IMR-90 (cell line): Measurements from ENCODE around the gene XRN2. TPM values are rescaled to one million over a fixed set of nuclear protein-coding genes. Genes with fewer than 3 reads are reported as not detected.

Experiments
- BHLHE40 ChIP-seq: fragments of 150-350 bp; IDR thresholded peaks from 2 replicates; pipeline ENCODE4 v1.6.1; 2016; ENCODE audit warnings: mild to moderate bottlenecking, low read depth, low read length
- CEBPB ChIP-seq: IDR thresholded peaks from 2 replicates; pipeline ENCODE4 v1.6.1; 2012; ENCODE audit warnings: low read depth, low read length, improper control_type of control experiment
- CHD1 ChIP-seq: IDR thresholded peaks from 2 replicates; pipeline ENCODE4 v1.6.1; 2012; ENCODE audit warnings: low read depth, low read length, improper control_type of control experiment
- CTCF ChIP-seq: conservative IDR thresholded peaks from 2 replicates; pipeline ENCODE4 v1.5.1; 2012; ENCODE audit warnings: mild to moderate bottlenecking, low read depth, low read length, improper control_type of control experiment
- MAFK ChIP-seq: IDR thresholded peaks from 2 replicates; pipeline ENCODE4 v1.6.1; 2012; ENCODE audit warnings: low read depth, low read length, improper control_type of control experiment
- MAZ ChIP-seq: IDR thresholded peaks from 2 replicates; pipeline ENCODE4 v1.6.1; 2012; ENCODE audit warnings: low read depth, mild to moderate bottlenecking, low read length, improper control_type of control experiment, moderate library complexity, borderline replicate concordance
- MXI1 ChIP-seq: IDR thresholded peaks from 2 replicates; pipeline ENCODE4 v1.6.1; 2012; ENCODE audit warnings: low read depth, mild to moderate bottlenecking, low read length, moderate library complexity, borderline replicate concordance
- POLR2A ChIP-seq: IDR thresholded peaks from 2 replicates; pipeline ENCODE4 v1.6.1; 2012; ENCODE audit warnings: mild to moderate bottlenecking, low read depth, low read length
- RAD21 ChIP-seq: IDR thresholded peaks from 2 replicates; pipeline ENCODE4 v1.6.1; 2012; ENCODE audit warnings: low read length, improper control_type of control experiment
- RFX5 ChIP-seq: IDR thresholded peaks from 2 replicates; pipeline ENCODE4 v1.8.0; 2012; ENCODE audit warnings: low read depth, mild to moderate bottlenecking, low read length, moderate library complexity
- SMC3 ChIP-seq: fragments of 150-350 bp; IDR thresholded peaks from 2 replicates; pipeline ENCODE4 v1.6.1; 2016; ENCODE audit warnings: low read depth, mild to moderate bottlenecking, antibody characterized with exemption, low read length, moderate library complexity
- polyA plus RNA-seq, 3 experiments: library from polyadenylated mRNA; depleted of rRNA; stranded (reverse); fragments of >200 nt; gene quantifications; 2 replicates each; pipeline ENCODE4 v1.2.3, GENCODE V29; 2012; ENCODE audit warnings: low replicate concordance in 1 of 3
- total RNA-seq: library from RNA; depleted of rRNA; stranded (reverse); fragments of >200 nt; gene quantifications from 2 replicates; pipeline ENCODE4 v1.2.3, GENCODE V29; 2012

Gene XRN2
- total and polyA plus RNA-seq, 2 of the 4 experiments (the other 2 are of a cell fraction) = 58.1 to 70.8 TPM

DNA sequence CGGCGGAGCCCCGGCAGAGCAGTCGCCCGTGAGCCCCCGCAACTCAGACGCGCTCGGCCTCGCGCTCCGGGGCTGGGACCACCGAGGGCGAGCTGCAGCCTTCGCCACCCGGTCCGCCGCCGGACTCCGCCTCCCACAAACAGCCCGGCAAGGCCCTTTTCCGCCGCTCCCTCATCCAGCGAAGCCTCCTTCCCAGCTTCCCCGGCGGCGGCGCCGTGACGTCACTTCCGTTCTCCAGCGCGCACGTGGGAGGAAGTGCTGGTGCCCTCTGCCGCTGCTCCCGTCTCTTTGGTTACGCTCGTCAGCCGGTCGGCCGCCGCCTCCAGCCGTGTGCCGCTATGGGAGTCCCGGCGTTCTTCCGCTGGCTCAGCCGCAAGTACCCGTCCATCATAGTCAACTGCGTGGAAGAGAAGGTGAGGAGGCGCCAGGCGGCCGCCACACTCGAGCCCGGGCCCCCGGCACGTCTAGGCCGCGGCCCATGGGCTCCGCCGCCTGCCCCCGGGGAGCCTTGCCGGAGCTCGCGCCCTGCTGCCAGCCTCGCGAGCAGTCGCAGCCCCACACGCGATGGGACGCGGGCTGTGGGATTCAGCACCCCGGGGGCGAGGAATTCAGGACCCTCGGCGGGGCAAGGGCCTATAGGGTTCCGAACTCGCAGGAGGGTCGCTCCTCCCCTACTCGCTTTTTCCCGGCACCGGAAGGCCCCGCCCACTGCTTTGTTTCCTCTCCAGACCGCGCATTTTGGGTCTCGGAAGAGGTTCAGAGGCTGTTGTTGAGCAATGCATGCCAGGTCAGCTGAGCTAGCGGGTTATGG is at the start of gene XRN2 (continued):
- TF ChIP-seq CTCF (0 out of 2 replicates have a peak, but pooled peaks have one; percentile 21), MXI1 (peak; percentile 96), BHLHE40 (peak; percentile 60; the same call in 1 of the 2 replicates), RAD21 (no peak), POLR2A (peak; percentile 85), CEBPB (peak; percentile 98), RFX5 (no peak), CHD1 (0 out of 2 replicates have a peak, but pooled peaks have one; percentile 38), SMC3 (no peak), MAFK (no peak), MAZ (peak; percentile 21; the same call in 1 of the 2 replicates)
